Measurements from ENCODE around the gene LRRN3.

Gene LRRN3

GRCh38 chr7:111107579-111107978 lies 16.7 kb downstream of the LRRN3 start:
- no peak for DNase-seq

- no peak for DNase-seq
Observed at GRCh38 chr7:111108000-111108399, 17.1 kb downstream of the LRRN3 start.

- no peak for DNase-seq
Observed at GRCh38 chr7:111108496-111108895, 17.6 kb downstream of the LRRN3 start.

GRCh38 chr7:111112439-111112838 lies 21.5 kb downstream of the LRRN3 start:
- DNase-seq = no peak

- no peak for DNase-seq
Observed at GRCh38 chr7:111113263-111114017, 22.5 kb downstream of the LRRN3 start.

- DNase-seq = no peak
Observed at GRCh38 chr7:111115966-111116365, 25.0 kb downstream of the LRRN3 start.

GRCh38 chr7:111126987-111127386 lies 36.1 kb downstream of the LRRN3 start:
- no peak for DNase-seq

GRCh38 chr7:111129435-111129834 lies 38.5 kb downstream of the LRRN3 start:
- DNase-seq = no peak

- DNase-seq = no peak
Observed at GRCh38 chr7:111132833-111133232, 41.9 kb downstream of the LRRN3 start.

- DNase-seq = peak; percentile 38
Observed at GRCh38 chr7:111137296-111138192, 46.6 kb downstream of the LRRN3 start.

- DNase-seq = peak; percentile 84
Observed at GRCh38 chr7:111138193-111138569, 47.3 kb downstream of the LRRN3 start.

GRCh38 chr7:111138586-111138985 lies 47.7 kb downstream of the LRRN3 start:
- no peak for DNase-seq

GRCh38 chr7:111140091-111140865 lies 49.4 kb downstream of the LRRN3 start:
- DNase-seq = no peak

GRCh38 chr7:111145472-111145871 lies 54.5 kb downstream of the LRRN3 start:
- DNase-seq = no peak

- DNase-seq = no peak
Observed at GRCh38 chr7:111146136-111146535, 55.2 kb downstream of the LRRN3 start.

- DNase-seq = no peak
Observed at GRCh38 chr7:111147708-111148533, 57.0 kb downstream of the LRRN3 start.

GRCh38 chr7:111150709-111151108 lies 59.8 kb downstream of the LRRN3 start:
- no peak for DNase-seq

- DNase-seq = no peak
Observed at GRCh38 chr7:111159426-111159825, 68.5 kb downstream of the LRRN3 start.

GRCh38 chr7:111160297-111160696 lies 69.4 kb downstream of the LRRN3 start:
- DNase-seq = no peak

- DNase-seq = no peak
Observed at GRCh38 chr7:111162692-111163091, 71.8 kb downstream of the LRRN3 start.

GRCh38 chr7:111164442-111164841 lies 73.5 kb downstream of the LRRN3 start:
- no peak for DNase-seq

GRCh38 chr7:111168182-111168581 lies 77.3 kb downstream of the LRRN3 start:
- no peak for DNase-seq

Data from MV-4-11 (cell line).